ENCODE measurements around the gene ABCC11. TPM values are rescaled to one million over a fixed set of nuclear protein-coding genes. Genes with fewer than 3 reads are reported as not detected.

ABCC11 gene
- total and polyA plus RNA-seq, 2 experiments from 2014 or later = 0.23 to 0.76 TPM

- in situ Hi-C loops (cut with MboI) = no loop called here
- no peaks in the 10 kb centered on the region for H4K20me1 ChIP-seq (ENCODE audit: insufficient read depth)
- H3K27ac ChIP-seq = no peak overlapping the region
- no peaks in the 10 kb centered on the region for H3K36me3 ChIP-seq (ENCODE audit: low read depth)
- no peaks in the 10 kb centered on the region for H3K79me2 ChIP-seq (ENCODE audit: insufficient read depth)
- H3K9ac ChIP-seq = no peak overlapping the region
- H3K4me2 ChIP-seq (ENCODE audit: unreplicated experiment) = no peak overlapping the region
- no peak overlapping the region for H3K4me3 ChIP-seq
- 59 to 81% methylated on average over 4 of the region's 4 CpGs for WGBS, 2 experiments (ENCODE audit: low coverage in 1 of 2, low lambda C conversion rate in 2 of 2, missing lambda C conversion rate in 2 of 2)
- H3K9me3 ChIP-seq (ENCODE audit: low read depth) = no peaks in the 10 kb centered on the region
- no peaks in the 10 kb centered on the region for H3F3A ChIP-seq (ENCODE audit: insufficient read depth)
- no peaks in the 10 kb centered on the region for H3K27me3 ChIP-seq (replicated peaks; ENCODE audit: insufficient read depth)
- H3K9me2 ChIP-seq (ENCODE audit: insufficient read depth) = no peaks in the 10 kb centered on the region
- no peak for DNase-seq
- TF ChIP-seq EZH2 (IDR thresholded peaks at IDR 0.05; ENCODE audit: insufficient read depth, poor library complexity, severe bottlenecking) = no peak
- TF ChIP-seq EZH2phosphoT487 (IDR thresholded peaks at IDR 0.05; ENCODE audit: insufficient read depth, low read depth) = no peak
- H2AFZ ChIP-seq = no peak overlapping the region
- H3K4me1 ChIP-seq (ENCODE audit: insufficient read depth) = no peaks in the 10 kb centered on the region
These were observed 100.6 kb downstream of the ABCC11 start for GRCh38 chr16:48146710-48147109.

GRCh38 chr16:48146131-48146530 lies 101.2 kb downstream of the ABCC11 start:
- Histone ChIP-seq H3K9me3 (ENCODE audit: low read depth) (no peaks in the 10 kb centered on the region), H3K9ac (no peak overlapping the region), H4K20me1 (ENCODE audit: insufficient read depth) (no peaks in the 10 kb centered on the region), H3K36me3 (ENCODE audit: low read depth) (no peaks in the 10 kb centered on the region), H3K79me2 (ENCODE audit: insufficient read depth) (no peaks in the 10 kb centered on the region), H3F3A (ENCODE audit: insufficient read depth) (no peaks in the 10 kb centered on the region), H2AFZ (no peak overlapping the region), H3K4me1 (ENCODE audit: insufficient read depth) (no peaks in the 10 kb centered on the region), H3K4me3 (no peak overlapping the region), H3K27ac (no peak overlapping the region), H3K27me3 (replicated peaks; ENCODE audit: insufficient read depth) (no peaks in the 10 kb centered on the region), H3K9me2 (ENCODE audit: insufficient read depth) (no peaks in the 10 kb centered on the region), H3K4me2 (ENCODE audit: unreplicated experiment) (no peak overlapping the region)
- TF ChIP-seq EZH2phosphoT487 (IDR thresholded peaks at IDR 0.05; ENCODE audit: insufficient read depth, low read depth) (no peak), EZH2 (IDR thresholded peaks at IDR 0.05; ENCODE audit: insufficient read depth, poor library complexity, severe bottlenecking) (no peak)
- no peak for DNase-seq
- in situ Hi-C loops (cut with MboI) = no loop called here
- 68 to 72% methylated on average over 7 of the region's 7 CpGs for WGBS, 2 experiments (ENCODE audit: low coverage in 1 of 2, low lambda C conversion rate in 2 of 2, missing lambda C conversion rate in 2 of 2)

- Histone ChIP-seq H3K4me3 (no peak overlapping the region), H3K4me1 (ENCODE audit: insufficient read depth) (no peaks in the 10 kb centered on the region), H3K79me2 (ENCODE audit: insufficient read depth) (no peaks in the 10 kb centered on the region), H3F3A (ENCODE audit: insufficient read depth) (no peaks in the 10 kb centered on the region), H3K4me2 (ENCODE audit: unreplicated experiment) (no peak overlapping the region), H3K27me3 (replicated peaks; ENCODE audit: insufficient read depth) (no peaks in the 10 kb centered on the region), H3K9me2 (ENCODE audit: insufficient read depth) (no peaks in the 10 kb centered on the region), H3K9ac (no peak overlapping the region), H3K27ac (no peak overlapping the region), H3K36me3 (ENCODE audit: low read depth) (no peaks in the 10 kb centered on the region), H4K20me1 (ENCODE audit: insufficient read depth) (no peaks in the 10 kb centered on the region), H3K9me3 (ENCODE audit: low read depth) (no peaks in the 10 kb centered on the region), H2AFZ (no peak overlapping the region)
- in situ Hi-C loops (cut with MboI) = no loop called here
- no peak for TF ChIP-seq EZH2 (IDR thresholded peaks at IDR 0.05; ENCODE audit: insufficient read depth, poor library complexity, severe bottlenecking)
- TF ChIP-seq EZH2phosphoT487 (IDR thresholded peaks at IDR 0.05; ENCODE audit: insufficient read depth, low read depth) = no peak
- WGBS, 2 experiments (ENCODE audit: low coverage in 1 of 2, low lambda C conversion rate in 2 of 2, missing lambda C conversion rate in 2 of 2) = 88 to 91% methylated on average over 9 of the region's 9 CpGs
- DNase-seq = no peak
These were observed 103.4 kb downstream of the ABCC11 start for GRCh38 chr16:48143812-48144368.

GRCh38 chr16:48140821-48141220 lies 106.5 kb downstream of the ABCC11 start:
- no peaks in the 10 kb centered on the region for H3K9me2 ChIP-seq (ENCODE audit: insufficient read depth)
- no peak overlapping the region for H3K4me2 ChIP-seq (ENCODE audit: unreplicated experiment)
- no peaks in the 10 kb centered on the region for H4K20me1 ChIP-seq (ENCODE audit: insufficient read depth)
- no peaks in the 10 kb centered on the region for H3K36me3 ChIP-seq (ENCODE audit: low read depth)
- H3K9ac ChIP-seq = no peak overlapping the region
- H3K4me1 ChIP-seq (ENCODE audit: insufficient read depth) = no peaks in the 10 kb centered on the region
- H3K27ac ChIP-seq = no peak overlapping the region
- no peak overlapping the region for H2AFZ ChIP-seq
- H3K4me3 ChIP-seq = no peak overlapping the region
- no peaks in the 10 kb centered on the region for H3K79me2 ChIP-seq (ENCODE audit: insufficient read depth)
- 64 to 75% methylated on average over 6 of the region's 6 CpGs for WGBS, 2 experiments (ENCODE audit: low coverage in 1 of 2, low lambda C conversion rate in 2 of 2, missing lambda C conversion rate in 2 of 2)
- in situ Hi-C loops (cut with MboI) = no loop called here
- TF ChIP-seq EZH2phosphoT487 (IDR thresholded peaks at IDR 0.05; ENCODE audit: insufficient read depth, low read depth) = no peak
- no peak for TF ChIP-seq EZH2 (IDR thresholded peaks at IDR 0.05; ENCODE audit: insufficient read depth, poor library complexity, severe bottlenecking)
- no peaks in the 10 kb centered on the region for H3K27me3 ChIP-seq (replicated peaks; ENCODE audit: insufficient read depth)
- no peaks in the 10 kb centered on the region for H3K9me3 ChIP-seq (ENCODE audit: low read depth)
- no peaks in the 10 kb centered on the region for H3F3A ChIP-seq (ENCODE audit: insufficient read depth)
- DNase-seq = no peak

GRCh38 chr16:48139517-48139916 lies 107.8 kb downstream of the ABCC11 start:
- Histone ChIP-seq H3K9me2 (ENCODE audit: insufficient read depth) (no peaks in the 10 kb centered on the region), H4K20me1 (ENCODE audit: insufficient read depth) (no peaks in the 10 kb centered on the region), H3F3A (ENCODE audit: insufficient read depth) (no peaks in the 10 kb centered on the region), H3K79me2 (ENCODE audit: insufficient read depth) (no peaks in the 10 kb centered on the region), H3K27ac (no peak overlapping the region), H2AFZ (no peak overlapping the region), H3K4me2 (ENCODE audit: unreplicated experiment) (no peak overlapping the region), H3K4me3 (no peak overlapping the region), H3K36me3 (ENCODE audit: low read depth) (no peaks in the 10 kb centered on the region), H3K9ac (no peak overlapping the region), H3K4me1 (ENCODE audit: insufficient read depth) (no peaks in the 10 kb centered on the region), H3K27me3 (replicated peaks; ENCODE audit: insufficient read depth) (no peaks in the 10 kb centered on the region), H3K9me3 (ENCODE audit: low read depth) (no peaks in the 10 kb centered on the region)
- no peak for DNase-seq
- in situ Hi-C loops (cut with MboI) = no loop called here
- TF ChIP-seq EZH2phosphoT487 (IDR thresholded peaks at IDR 0.05; ENCODE audit: insufficient read depth, low read depth) (no peak), EZH2 (IDR thresholded peaks at IDR 0.05; ENCODE audit: insufficient read depth, poor library complexity, severe bottlenecking) (no peak)
- 52 to 59% methylated on average over 3 of the region's 3 CpGs for WGBS, 2 experiments (ENCODE audit: low coverage in 1 of 2, low lambda C conversion rate in 2 of 2, missing lambda C conversion rate in 2 of 2)
